NB4 (cell line): ENCODE measurements around the gene CDC73.

Experiments used
- DNase-seq: peaks from one replicate; pipeline ENCODE4 v3.0.0; 2010; ENCODE audit warnings: low read depth
- H3K4me3 ChIP-seq: one replicate; pipeline ENCODE4 v1.5.1; 2011; ENCODE audit warnings: mild to moderate bottlenecking, low read depth, low read length, moderate library complexity
- CTCF ChIP-seq: IDR thresholded peaks from one replicate; pipeline ENCODE4 v1.5.1; 2012; ENCODE audit warnings: low read depth, low read length
- MAX ChIP-seq: IDR thresholded peaks from 2 replicates; pipeline ENCODE4 v1.6.1; 2011; ENCODE audit warnings: low read depth, low read length
- MYC ChIP-seq: IDR thresholded peaks from 2 replicates; pipeline ENCODE4 v1.6.1; 2011; ENCODE audit warnings: low read depth, low read length
- POLR2A ChIP-seq: IDR thresholded peaks from 2 replicates; pipeline ENCODE4 v1.6.1; 2011; ENCODE audit warnings: mild to moderate bottlenecking; ENCODE audit not compliant: insufficient read length; ENCODE audit errors: extremely low read depth

CDC73 gene

GRCh38 chr1:193241132-193241827 is 119.4 kb downstream of the CDC73 start:
- no peak for TF ChIP-seq POLR2A
- TF ChIP-seq MYC: no peak
- TF ChIP-seq CTCF: no peak
- TF ChIP-seq MAX: no peak
- H3K4me3 ChIP-seq: no peak overlapping the region
- DNase-seq: no peak

GRCh38 chr1:193242000-193242399 is 120.2 kb downstream of the CDC73 start:
- DNase-seq: no peak
- no peak overlapping the region for H3K4me3 ChIP-seq
- no peak for TF ChIP-seq POLR2A
- no peak for TF ChIP-seq CTCF
- TF ChIP-seq MYC: no peak
- no peak for TF ChIP-seq MAX

- no peak overlapping the region for H3K4me3 ChIP-seq
- DNase-seq: no peak
- TF ChIP-seq POLR2A: no peak
- TF ChIP-seq MAX: no peak
- no peak for TF ChIP-seq CTCF
- TF ChIP-seq MYC: no peak
Measured at GRCh38 chr1:193249187-193249586, 127.4 kb downstream of the CDC73 start.

GRCh38 chr1:193251950-193252349 is 130.1 kb downstream of the CDC73 start:
- no peak for TF ChIP-seq MAX
- no peak for TF ChIP-seq CTCF
- TF ChIP-seq MYC: no peak
- TF ChIP-seq POLR2A: no peak
- DNase-seq: no peak
- no peak overlapping the region for H3K4me3 ChIP-seq

GRCh38 chr1:193256019-193256418 is 134.2 kb downstream of the CDC73 start:
- TF ChIP-seq MYC (no peak), POLR2A (no peak), MAX (no peak), CTCF (no peak)
- no peak for DNase-seq

More at GRCh38 chr1:193256019-193256418, 134.2 kb downstream of the CDC73 start:
- no peak overlapping the region for H3K4me3 ChIP-seq
